HEK293T (cell line): Measurements from ENCODE around the gene COL23A1.

ENCODE experiments used
- CTCF ChIA-PET: fragments of 350-600 bp; formaldehyde crosslinking; extraction: SDS; loops from one replicate; lab custom pipeline; 2021; ENCODE audit warnings: antibody characterized with exemption, inconsistent platforms; lab: Yijun Ruan, JAX
- POLR2A ChIA-PET: fragments of 350-600 bp; formaldehyde crosslinking; extraction: SDS; loops from one replicate; lab custom pipeline; 2020; ENCODE audit warnings: antibody characterized with exemption, inconsistent platforms; lab: Yijun Ruan, JAX
- DNase-seq: peaks from one replicate; pipeline ENCODE4 v3.0.0; 2012; ENCODE audit warnings: mixed read lengths; ENCODE audit errors: extremely low spot score
- ARNT ChIP-seq: fragments of 450-650 bp; IDR thresholded peaks from 2 replicates; pipeline ENCODE4 v1.6.1; 2017; ENCODE audit warnings: mild to moderate bottlenecking
- BHLHE40 ChIP-seq: fragments of 450-650 bp; IDR thresholded peaks from 2 replicates; pipeline ENCODE4 v1.6.1; 2016; ENCODE audit warnings: mild to moderate bottlenecking, moderate library complexity, borderline replicate concordance
- CTBP1 ChIP-seq: fragments of 450-650 bp; IDR thresholded peaks from 2 replicates; pipeline ENCODE4 v1.6.1; 2016; ENCODE audit warnings: borderline replicate concordance
- ELF4 ChIP-seq: fragments of 450-650 bp; IDR thresholded peaks from 2 replicates; pipeline ENCODE4 v1.6.1; 2017; ENCODE audit warnings: antibody characterized with exemption
- FOXA1 ChIP-seq: fragments of 450-650 bp; IDR thresholded peaks from 2 replicates; pipeline ENCODE4 v1.6.1; 2016; ENCODE audit warnings: mild to moderate bottlenecking
- FOXK2 ChIP-seq: fragments of 450-650 bp; IDR thresholded peaks from 2 replicates; pipeline ENCODE4 v1.6.1; 2016; ENCODE audit warnings: mild to moderate bottlenecking
- FOXM1 ChIP-seq: fragments of 450-650 bp; IDR thresholded peaks from 2 replicates; pipeline ENCODE4 v1.6.1; 2017; ENCODE audit warnings: mild to moderate bottlenecking, borderline replicate concordance
- HDGF ChIP-seq: fragments of 450-650 bp; IDR thresholded peaks from 2 replicates; pipeline ENCODE4 v1.6.1; 2017; ENCODE audit warnings: antibody characterized with exemption, borderline replicate concordance
- L3MBTL2 ChIP-seq: fragments of 450-650 bp; conservative IDR thresholded peaks from 2 replicates; pipeline ENCODE4 v1.6.1; 2016; ENCODE audit warnings: mild to moderate bottlenecking
- LEF1 ChIP-seq: fragments of 450-650 bp; IDR thresholded peaks from 2 replicates; pipeline ENCODE4 v1.6.1; 2017; ENCODE audit warnings: mild to moderate bottlenecking, borderline replicate concordance
- NFRKB ChIP-seq: fragments of 450-650 bp; IDR thresholded peaks from 2 replicates; pipeline ENCODE4 v1.6.1; 2016; ENCODE audit warnings: mild to moderate bottlenecking, moderate library complexity
- SP1 ChIP-seq: fragments of 450-650 bp; IDR thresholded peaks from 2 replicates; pipeline ENCODE4 v1.6.1; 2017
- SUZ12 ChIP-seq: fragments of 450-650 bp; IDR thresholded peaks from 2 replicates; pipeline ENCODE4 v1.6.1; 2016; ENCODE audit warnings: mild to moderate bottlenecking
- TARDBP ChIP-seq: fragments of 450-650 bp; IDR thresholded peaks from 2 replicates; pipeline ENCODE4 v1.6.1; 2016
- ZNF384 ChIP-seq: fragments of 450-650 bp; IDR thresholded peaks from 2 replicates; pipeline ENCODE4 v1.6.1; 2016
- TF ChIP-seq, protein P1 (sequence below): fragments of 450-650 bp; IDR thresholded peaks from 2 replicates; pipeline ENCODE4 v1.6.1; 2016

The COL23A1 gene

GRCh38 chr5:178612299-178612698 is 22.1 kb upstream of the COL23A1 start:
- CTCF ChIA-PET, result no interaction called here
- no peak for TF ChIP-seq CTBP1
- TF ChIP-seq FOXA1, result no peak
- no peak for TF ChIP-seq FOXK2
- TF ChIP-seq SP1, result no peak
- TF ChIP-seq LEF1, result no peak
- no peak for TF ChIP-seq FOXM1
- no peak for TF ChIP-seq HDGF
- TF ChIP-seq SUZ12, result no peak
- TF ChIP-seq ZNF384, result no peak
- no peak for TF ChIP-seq ARNT
- TF ChIP-seq ELF4, result no peak
- no peak for TF ChIP-seq L3MBTL2
- no peak for TF ChIP-seq BHLHE40
- TF ChIP-seq TARDBP, result no peak
- TF ChIP-seq, protein P1, sequence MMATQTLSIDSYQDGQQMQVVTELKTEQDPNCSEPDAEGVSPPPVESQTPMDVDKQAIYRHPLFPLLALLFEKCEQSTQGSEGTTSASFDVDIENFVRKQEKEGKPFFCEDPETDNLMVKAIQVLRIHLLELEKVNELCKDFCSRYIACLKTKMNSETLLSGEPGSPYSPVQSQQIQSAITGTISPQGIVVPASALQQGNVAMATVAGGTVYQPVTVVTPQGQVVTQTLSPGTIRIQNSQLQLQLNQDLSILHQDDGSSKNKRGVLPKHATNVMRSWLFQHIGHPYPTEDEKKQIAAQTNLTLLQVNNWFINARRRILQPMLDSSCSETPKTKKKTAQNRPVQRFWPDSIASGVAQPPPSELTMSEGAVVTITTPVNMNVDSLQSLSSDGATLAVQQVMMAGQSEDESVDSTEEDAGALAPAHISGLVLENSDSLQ, result no peak
- no peak for TF ChIP-seq NFRKB
- no peak for DNase-seq
- POLR2A ChIA-PET, result no interaction called here

DNA sequence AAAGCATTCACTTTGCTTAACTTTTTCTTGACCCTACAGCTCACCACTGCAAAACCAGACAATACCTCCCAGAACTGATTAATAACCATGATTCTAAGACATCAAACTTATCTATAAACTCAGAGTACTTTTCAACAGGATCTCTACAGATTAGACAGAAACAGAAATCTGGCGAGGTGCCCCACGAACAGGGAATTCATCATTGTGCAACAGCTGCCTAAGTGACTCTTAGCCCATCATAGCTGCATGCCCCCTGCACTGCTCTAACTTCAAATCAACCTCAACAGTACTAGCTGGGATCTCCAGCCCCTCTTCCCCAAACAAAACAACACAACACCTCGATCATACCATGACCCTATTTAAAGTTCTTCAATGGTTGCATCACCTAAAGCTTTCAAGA is 16.1 kb upstream of the COL23A1 start:
- DNase-seq, result no peak
- CTCF ChIA-PET, result interaction anchor here (1.0 kb wide), 1 partner anchor 16 kb away, joined by 3 read pairs; the partner anchor contains the start of gene COL23A1
- POLR2A ChIA-PET, result no interaction called here
- TF ChIP-seq BHLHE40 (no peak), HDGF (no peak), LEF1 (no peak), ELF4 (no peak), CTBP1 (no peak), TARDBP (no peak), ARNT (no peak), FOXK2 (no peak), FOXA1 (no peak), ZNF384 (no peak), SUZ12 (no peak), L3MBTL2 (no peak), NFRKB (no peak), SP1 (no peak), FOXM1 (no peak)
- TF ChIP-seq, protein P1, result no peak

DNA sequence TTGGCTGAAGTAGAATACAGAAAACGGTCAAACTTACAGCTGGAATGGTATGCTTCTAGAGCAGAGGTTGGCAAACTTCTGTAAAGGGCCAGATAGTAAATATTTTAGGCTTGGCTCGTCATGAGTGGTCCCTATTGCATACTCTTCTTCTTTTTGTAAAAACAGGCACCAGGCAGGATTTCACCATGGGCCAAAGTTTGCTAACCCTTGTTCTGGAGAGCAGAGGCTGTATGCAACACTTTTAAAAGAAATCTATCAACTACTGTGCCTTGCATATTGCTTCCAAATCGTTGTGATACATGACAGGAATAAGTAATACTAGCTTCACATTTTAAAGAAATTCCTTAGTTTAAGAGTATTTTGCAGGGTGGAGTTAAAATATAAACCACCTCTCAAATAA is 15.6 kb upstream of the COL23A1 start:
- ChIA-PET POLR2A (no interaction called here), CTCF (no interaction called here)
- no peak for TF ChIP-seq TARDBP
- TF ChIP-seq L3MBTL2, result no peak
- no peak for TF ChIP-seq NFRKB
- TF ChIP-seq SUZ12, result no peak
- TF ChIP-seq ZNF384, result no peak
- TF ChIP-seq ELF4, result no peak
- no peak for TF ChIP-seq LEF1
- TF ChIP-seq SP1, result no peak
- TF ChIP-seq FOXK2, result no peak
- no peak for TF ChIP-seq HDGF
- no peak for TF ChIP-seq FOXA1
- no peak for TF ChIP-seq CTBP1
- TF ChIP-seq, protein P1, result no peak
- TF ChIP-seq FOXM1, result no peak
- TF ChIP-seq ARNT, result no peak
- no peak for TF ChIP-seq BHLHE40
- DNase-seq, result no peak

DNA sequence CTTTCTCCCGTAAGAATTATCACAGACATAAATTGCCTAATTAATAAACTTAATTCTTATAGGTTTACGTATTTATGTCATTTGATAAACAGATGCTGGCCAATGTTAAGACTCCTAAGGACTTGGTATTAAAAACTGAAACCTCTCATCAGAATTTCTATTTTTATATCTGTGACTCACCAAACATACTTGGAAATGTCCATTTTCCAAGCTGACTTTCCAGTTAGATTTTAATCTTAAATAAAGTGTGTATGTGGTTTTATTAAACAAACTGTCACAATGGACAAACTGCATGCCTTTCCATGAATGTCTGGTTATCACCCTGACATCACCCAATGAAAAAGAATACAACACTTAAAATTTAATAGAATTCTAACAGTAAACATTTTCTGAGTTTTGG is 12.6 kb upstream of the COL23A1 start:
- TF ChIP-seq FOXM1 (no peak), FOXA1 (no peak), ARNT (no peak), FOXK2 (no peak), BHLHE40 (no peak), CTBP1 (no peak), L3MBTL2 (no peak), ELF4 (no peak), NFRKB (no peak)
- ChIA-PET POLR2A (no interaction called here), CTCF (no interaction called here)
- no peak for DNase-seq

DNA sequence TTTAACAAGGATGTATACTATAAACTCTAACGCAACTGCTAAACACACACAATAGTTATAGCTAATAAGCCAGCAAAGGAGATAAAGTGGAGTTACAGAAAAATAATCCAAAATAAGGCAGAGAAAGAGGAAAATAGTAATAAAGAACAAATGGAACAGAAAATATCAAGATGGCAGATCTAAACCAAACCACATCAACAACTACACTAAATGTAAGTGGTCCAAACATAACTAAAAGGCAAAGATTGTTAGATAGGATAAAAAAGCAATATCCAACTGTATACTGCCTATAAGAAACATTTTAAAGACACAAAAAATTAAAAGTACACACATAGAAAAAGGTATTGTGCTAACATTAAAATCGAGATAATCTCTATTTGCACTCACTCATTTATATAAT is 5.6 kb upstream of the COL23A1 start:
- ChIA-PET POLR2A (no interaction called here), CTCF (no interaction called here)
- no peak for DNase-seq
- TF ChIP-seq NFRKB (no peak), ELF4 (no peak), ARNT (no peak), FOXA1 (no peak), FOXK2 (no peak), LEF1 (no peak), TARDBP (no peak), BHLHE40 (no peak), ZNF384 (no peak), CTBP1 (no peak), SP1 (no peak), L3MBTL2 (no peak), FOXM1 (no peak), HDGF (no peak), SUZ12 (no peak)
- TF ChIP-seq, protein P1, result no peak
